Measurements from ENCODE around the gene AKR7A3. TPM values are rescaled to one million over a fixed set of nuclear protein-coding genes. Genes with fewer than 3 reads are reported as not detected.

AKR7A3 gene
- total RNA-seq, 4 donors from 2014 or later = 0.84 to 4.1 (median 2.5) TPM

- no peak overlapping the region for H3K27ac ChIP-seq
- H3K4me3 ChIP-seq = no peak overlapping the region
- peaks cover 0 to 88% (median 7%) of the 10 kb centered on the region in 3 donors for H3K36me3 ChIP-seq
- H3K9me3 ChIP-seq = no peaks in the 10 kb centered on the region
- H3K4me1 ChIP-seq = no peaks in the 10 kb centered on the region
- DNase-seq (ENCODE audit: low spot score in 2 of 2) = no peak
- WGBS, 2 donors = 93 to 97% methylated on average over 8 to 9 of the region's 9 CpGs
- no peaks in the 10 kb centered on the region for H3K27me3 ChIP-seq
- TF ChIP-seq EP300 (IDR thresholded peaks at IDR 0.05) (no peak), CTCF (IDR thresholded peaks at IDR 0.05) (no peak), POLR2A (IDR thresholded peaks at IDR 0.05) (no peak)
Observed at GRCh38 chr1:19324665-19324990, 36.1 kb upstream of the AKR7A3 start.

DNA sequence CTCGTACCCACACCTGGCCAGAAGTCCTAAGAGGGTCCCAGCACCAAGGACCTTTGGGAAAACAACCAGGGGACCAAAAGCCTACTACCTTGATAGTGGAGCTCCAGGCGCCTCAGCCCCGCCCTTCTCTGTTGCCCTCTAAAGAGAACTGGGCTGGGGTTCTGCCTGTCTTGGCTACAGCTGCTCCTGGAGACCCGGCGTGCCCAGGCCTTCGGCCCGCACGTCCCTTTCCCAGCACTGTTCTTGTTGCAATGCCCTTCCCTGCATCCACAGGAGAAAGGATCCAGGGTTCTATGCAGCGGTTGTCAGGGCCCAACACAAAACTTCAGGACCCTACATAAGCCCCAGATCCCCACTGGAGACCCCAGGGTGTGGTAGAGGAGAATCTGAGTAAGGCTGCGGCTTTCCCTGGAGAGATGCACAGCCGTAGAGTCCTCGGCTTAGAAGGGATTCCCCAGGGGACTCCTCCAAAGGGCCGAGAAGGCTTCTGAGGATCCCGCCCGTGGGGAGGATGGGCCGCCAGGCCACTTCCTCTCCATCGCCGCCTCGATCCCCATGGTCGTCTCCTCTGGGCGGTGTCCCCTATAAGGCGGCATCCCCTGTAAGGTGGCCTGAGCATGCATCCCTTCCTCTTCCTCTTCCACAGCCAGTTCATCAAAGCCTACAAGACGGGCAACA lies 35.6 kb upstream of the AKR7A3 start:
- no peak for TF ChIP-seq EP300 (IDR thresholded peaks at IDR 0.05)
- WGBS, 2 donors = 75 to 78% methylated on average over 23 of the region's 23 CpGs
- no peak overlapping the region for H3K27ac ChIP-seq
- H3K36me3 ChIP-seq = peaks cover 0 to 88% (median 7%) of the 10 kb centered on the region in 3 donors
- no peak for DNase-seq (ENCODE audit: low spot score in 2 of 2)
- H3K4me1 ChIP-seq = no peaks in the 10 kb centered on the region
- H3K4me3 ChIP-seq = no peak overlapping the region
- H3K9me3 ChIP-seq = no peaks in the 10 kb centered on the region
- H3K27me3 ChIP-seq = no peaks in the 10 kb centered on the region

GRCh38 chr1:19322481-19322880 lies 33.9 kb upstream of the AKR7A3 start:
- no peak overlapping the region for H3K27ac ChIP-seq
- H3K36me3 ChIP-seq = peaks cover 0 to 88% (median 1%) of the 10 kb centered on the region in 3 donors
- H3K27me3 ChIP-seq = no peaks in the 10 kb centered on the region
- 61 to 82% methylated on average over 10 of the region's 10 CpGs for WGBS, 2 donors
- TF ChIP-seq CTCF (IDR thresholded peaks at IDR 0.05) (no peak), POLR2A (IDR thresholded peaks at IDR 0.05) (no peak), EP300 (IDR thresholded peaks at IDR 0.05) (no peak)
- no peak overlapping the region for H3K4me3 ChIP-seq
- H3K9me3 ChIP-seq = no peaks in the 10 kb centered on the region
- H3K4me1 ChIP-seq = peaks cover 0 to 3% (median 0%) of the 10 kb centered on the region in 4 donors
- DNase-seq (ENCODE audit: low spot score in 2 of 2) = no peak

GRCh38 chr1:19321071-19321470 lies 32.5 kb upstream of the AKR7A3 start:
- Histone ChIP-seq H3K27ac (no peak overlapping the region), H3K9me3 (no peaks in the 10 kb centered on the region), H3K4me1 (peaks cover 0 to 10% (median under 1%) of the 10 kb centered on the region in 4 donors), H3K4me3 (no peak overlapping the region), H3K27me3 (no peaks in the 10 kb centered on the region), H3K36me3 (peaks cover 0 to 78% (median 0%) of the 10 kb centered on the region in 3 donors)
- 86 to 89% methylated on average over 3 of the region's 3 CpGs for WGBS, 2 donors
- TF ChIP-seq EP300 (IDR thresholded peaks at IDR 0.05) (no peak), CTCF (IDR thresholded peaks at IDR 0.05) (no peak), POLR2A (IDR thresholded peaks at IDR 0.05) (no peak)
- no peak for DNase-seq (ENCODE audit: low spot score in 2 of 2)

DNA sequence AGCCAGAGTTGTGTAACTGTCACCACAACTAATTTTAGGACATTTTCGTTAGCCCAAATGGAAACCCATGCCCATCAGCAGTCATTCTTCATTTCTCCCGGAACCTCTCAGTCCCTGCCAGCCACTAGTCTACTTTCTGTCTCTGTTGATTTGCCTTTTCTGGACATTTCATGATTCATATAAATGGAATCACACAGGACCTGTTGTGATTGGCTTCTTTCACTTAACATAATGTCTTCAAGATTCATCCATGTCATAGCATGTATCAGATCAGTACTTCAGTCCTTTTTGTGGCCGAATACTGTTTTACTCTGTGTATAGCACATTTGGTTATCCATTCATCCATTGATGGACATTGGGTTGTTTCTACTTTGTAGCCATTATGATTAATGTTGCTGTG lies 30.6 kb upstream of the AKR7A3 start:
- Histone ChIP-seq H3K4me3 (no peak overlapping the region), H3K27me3 (no peaks in the 10 kb centered on the region), H3K9me3 (no peaks in the 10 kb centered on the region), H3K27ac (no peak overlapping the region), H3K36me3 (peaks cover 0 to 71% (median 0%) of the 10 kb centered on the region in 3 donors), H3K4me1 (peaks cover 0 to 29% (median 2%) of the 10 kb centered on the region in 4 donors)
- DNase-seq (ENCODE audit: low spot score in 2 of 2) = no peak
- TF ChIP-seq EP300 (IDR thresholded peaks at IDR 0.05) (no peak), POLR2A (IDR thresholded peaks at IDR 0.05) (no peak), CTCF (IDR thresholded peaks at IDR 0.05) (no peak)
- WGBS, 2 donors = 87% methylated on average over 3 of the region's 3 CpGs

All from tibial nerve (tissue), 4 donors.